T-cell (primary cell): Measurements from ENCODE around the gene SGIP1. TPM values are rescaled to one million over a fixed set of nuclear protein-coding genes. Genes with fewer than 3 reads are reported as not detected.

Experiments
- ATAC-seq, 4 experiments: fragments of 200-7000 bp in 3 of 4; fragments of 150-1000 bp in 1 of 4; cut with Tn5 transposase; replicated peaks in 1 of 4; 1 replicate in 3 of 4; 2 replicates in 1 of 4; pipeline ENCODE4 v1.10.0; 2021; ENCODE audit warnings: moderate library complexity in 3 of 4, mild to moderate bottlenecking in 2 of 4, moderate number of reproducible peaks in 1 of 4
- CTCF ChIA-PET, 2 donors: fragments of 300-600 bp; sonication (Branson Sonifier 250); formaldehyde crosslinking; loops; one replicate each; lab custom pipeline; 2022; ENCODE audit warnings: antibody characterized with exemption in 2 of 2; lab: Charles Lee
- POLR2A ChIA-PET, 2 donors: fragments of 300-600 bp; sonication (Branson Sonifier 250); formaldehyde crosslinking; loops; one replicate each; lab custom pipeline; 2022; ENCODE audit warnings: antibody characterized with exemption in 2 of 2; lab: Charles Lee
- DNase-seq, 35 experiments: peaks; one replicate each; pipeline versions ENCODE4 v3.0.0 to v3.0.0-alpha.2; 2013 to 2023
- H3K27ac ChIP-seq: one replicate; pipeline ENCODE4 v1.5.1; 2013; ENCODE audit warnings: low read length
- H3K27me3 ChIP-seq, 2 experiments: replicated peaks in 1 of 2; 1 replicate in 1 of 2; 2 replicates in 1 of 2; pipeline versions ENCODE4 v1.6.1 to v1.7.0; 2013; ENCODE audit warnings: low read length in 1 of 2, mixed read lengths in 1 of 2; ENCODE audit not compliant: control insufficient read depth in 2 of 2, insufficient read depth in 2 of 2; ENCODE audit errors: extremely low read depth in 1 of 2
- H3K36me3 ChIP-seq, 2 donors: 1 replicate in 1 of 2; 2 replicates in 1 of 2; pipeline versions ENCODE4 v1.6.1 to v1.7.0; 2013; ENCODE audit warnings: low read length in 1 of 2; ENCODE audit not compliant: control insufficient read depth in 2 of 2, insufficient read depth in 1 of 2; ENCODE audit errors: extremely low read depth in 1 of 2
- H3K4me1 ChIP-seq, 2 experiments: 1 replicate in 1 of 2; 2 replicates in 1 of 2; pipeline versions ENCODE4 v1.6.1 to v1.7.0; 2013; ENCODE audit warnings: low read length in 2 of 2, mixed read lengths in 1 of 2; ENCODE audit not compliant: insufficient read depth in 2 of 2, control insufficient read depth in 1 of 2; ENCODE audit errors: extremely low read depth in 1 of 2
- H3K4me3 ChIP-seq, 2 donors: 1 replicate in 1 of 2; 2 replicates in 1 of 2; pipeline versions ENCODE4 v1.5.1 to v1.7.0; 2013; ENCODE audit warnings: mild to moderate bottlenecking in 2 of 2, low read length in 1 of 2, moderate library complexity in 1 of 2; ENCODE audit not compliant: control insufficient read depth in 1 of 2; ENCODE audit errors: extremely low read depth in 1 of 2
- H3K9me3 ChIP-seq: 2 replicates; pipeline ENCODE4 v1.7.0; 2013
- H3K27ac Mint-ChIP-seq, 2 donors: one replicate each; pipeline ENCODE4 v1.8.0; 2020 to 2021; ENCODE audit warnings: mild to moderate bottlenecking in 2 of 2, mixed read lengths in 2 of 2
- H3K27me3 Mint-ChIP-seq, 2 donors: one replicate each; pipeline ENCODE4 v1.8.0; 2021 to 2022; ENCODE audit warnings: mixed read lengths in 2 of 2
- H3K36me3 Mint-ChIP-seq: one replicate; pipeline ENCODE4 v1.8.0; 2021; ENCODE audit warnings: mixed read lengths
- H3K4me1 Mint-ChIP-seq, 3 donors: one replicate each; pipeline ENCODE4 v1.8.0; 2020 to 2022; ENCODE audit warnings: mixed read lengths in 3 of 3, mild to moderate bottlenecking in 1 of 3
- H3K4me3 Mint-ChIP-seq, 3 donors: one replicate each; pipeline ENCODE4 v1.8.0; 2020 to 2022; ENCODE audit warnings: mild to moderate bottlenecking in 3 of 3, mixed read lengths in 3 of 3, moderate library complexity in 3 of 3
- H3K9me3 Mint-ChIP-seq, 3 donors: one replicate each; pipeline ENCODE4 v1.8.0; 2020 to 2022; ENCODE audit warnings: mixed read lengths in 3 of 3
- WGBS: methylation state at CpG from one replicate; pipeline ENCODE4 v1.1.5; 2013; ENCODE audit warnings: missing lambda C conversion rate; ENCODE audit not compliant: insufficient coverage; 5-methylcytosine and 5-hydroxymethylcytosine counted together
- total RNA-seq, 35 experiments: library from RNA in 6 of 35; stranded (reverse) in 6 of 35; fragments of 120-200 nt in 1 of 35; gene quantifications; one replicate each; pipeline versions ENCODE4 v1.2.1 to v1.2.4 and lab custom pipeline; 2013 to 2026

The SGIP1 gene
- total RNA-seq, 5 donors from 2014 or later (not counting 1 experiment from before 2014, with no cell fraction given): not detected

DNA sequence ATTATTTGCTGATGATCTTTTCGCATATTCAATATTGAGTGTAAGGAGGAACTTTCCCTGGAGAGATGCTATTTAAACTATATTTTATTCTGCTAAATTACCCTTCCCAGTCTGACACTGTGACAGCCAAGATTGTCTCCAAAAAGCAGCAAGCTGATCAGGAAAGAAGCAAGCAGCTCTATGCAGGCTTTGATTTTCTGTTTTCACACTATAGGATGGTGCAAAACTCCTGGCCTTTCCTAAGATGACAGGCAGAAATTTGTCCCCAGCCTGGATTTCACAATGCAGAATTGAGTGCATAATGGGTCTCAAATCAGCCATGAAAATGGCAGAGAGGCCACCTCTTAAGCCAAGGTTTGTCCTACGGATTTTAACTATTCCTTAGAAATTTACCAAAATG lies 1.1 kb downstream of the SGIP1 start:
- H3K27ac ChIP-seq: no peak overlapping the region
- H3K4me3 ChIP-seq: no peak overlapping the region
- ChIA-PET POLR2A (no interaction called here), CTCF (no interaction called here)
- no peaks in the 10 kb centered on the region for H3K9me3 Mint-ChIP-seq
- ATAC-seq: no peak
- WGBS: no CpG with 5 or more reads among the region's 2 CpGs
- no peak overlapping the region for H3K4me3 Mint-ChIP-seq
- DNase-seq: no peak
- no peaks in the 10 kb centered on the region for H3K36me3 Mint-ChIP-seq
- peaks cover 0 to 21% of the 10 kb centered on the region in 2 experiments for H3K27me3 ChIP-seq
- H3K36me3 ChIP-seq: no peaks in the 10 kb centered on the region
- H3K9me3 ChIP-seq: no peaks in the 10 kb centered on the region
- peaks cover 8% of the 10 kb centered on the region in 2 experiments for H3K4me1 ChIP-seq
- H3K27me3 Mint-ChIP-seq: peaks cover 25 to 46% of the 10 kb centered on the region in 2 donors
- H3K27ac Mint-ChIP-seq: no peak overlapping the region
- peaks cover 15 to 24% (median 16%) of the 10 kb centered on the region in 3 donors for H3K4me1 Mint-ChIP-seq

DNA sequence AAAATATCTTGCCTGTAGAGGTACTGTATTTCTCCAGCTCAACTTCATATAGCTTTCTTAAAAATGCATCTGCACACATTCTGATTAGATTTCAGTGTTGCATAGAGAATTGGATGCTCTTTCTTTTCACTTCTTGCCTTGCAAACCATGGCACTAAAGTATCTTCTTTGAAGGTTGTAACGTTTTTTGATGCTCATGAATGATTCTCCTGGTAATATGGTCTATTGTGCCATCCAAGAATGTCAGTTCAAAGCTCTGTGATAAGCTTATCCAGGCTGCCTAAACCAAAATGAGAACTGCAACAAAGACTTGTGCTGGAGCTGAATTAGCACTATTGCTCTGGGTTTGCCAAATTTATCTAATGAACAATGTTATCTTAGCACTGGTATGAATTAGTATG lies 1.9 kb downstream of the SGIP1 start:
- no peak overlapping the region for H3K4me3 Mint-ChIP-seq
- WGBS: 0% methylated on average over 1 of the region's 1 CpG
- POLR2A ChIA-PET: no interaction called here

GRCh38 chr1:66537718-66538117 lies 3.8 kb downstream of the SGIP1 start:
- Histone ChIP-seq H3K27ac (no peak overlapping the region), H3K4me3 (no peak overlapping the region), H3K36me3 (no peaks in the 10 kb centered on the region), H3K4me1 (peaks cover 2 to 6% of the 10 kb centered on the region in 2 experiments), H3K9me3 (no peaks in the 10 kb centered on the region), H3K27me3 (peaks cover 0 to 15% of the 10 kb centered on the region in 2 experiments)
- POLR2A ChIA-PET: interaction anchor here in 1 of 2 donors (0.6 kb wide), 1 partner anchor 9 kb away, joined by 4 read pairs; no protein-coding TSS in a partner anchor
- Mint-ChIP-seq H3K4me3 (no peak overlapping the region), H3K27me3 (peaks cover 15 to 40% of the 10 kb centered on the region in 2 donors), H3K36me3 (no peaks in the 10 kb centered on the region), H3K9me3 (no peaks in the 10 kb centered on the region), H3K4me1 (peaks cover 11 to 16% (median 11%) of the 10 kb centered on the region in 3 donors), H3K27ac (no peak overlapping the region)
- CTCF ChIA-PET: no interaction called here
- no CpG with 5 or more reads among the region's 1 CpG for WGBS
- no peak for DNase-seq
- no peak for ATAC-seq

More for the DNA sequence above, 1.9 kb downstream of the SGIP1 start:
- Mint-ChIP-seq H3K4me1 (peaks cover 15 to 24% (median 16%) of the 10 kb centered on the region in 3 donors), H3K9me3 (no peaks in the 10 kb centered on the region), H3K27me3 (peaks cover 25 to 50% of the 10 kb centered on the region in 2 donors), H3K36me3 (no peaks in the 10 kb centered on the region), H3K27ac (no peak overlapping the region)
- Histone ChIP-seq H3K4me1 (peaks cover 8% of the 10 kb centered on the region in 2 experiments), H3K27ac (no peak overlapping the region), H3K27me3 (peaks cover 0 to 17% of the 10 kb centered on the region in 2 experiments), H3K4me3 (no peak overlapping the region), H3K36me3 (no peaks in the 10 kb centered on the region), H3K9me3 (no peaks in the 10 kb centered on the region)
- no peak for ATAC-seq
- CTCF ChIA-PET: no interaction called here
- DNase-seq: no peak

DNA sequence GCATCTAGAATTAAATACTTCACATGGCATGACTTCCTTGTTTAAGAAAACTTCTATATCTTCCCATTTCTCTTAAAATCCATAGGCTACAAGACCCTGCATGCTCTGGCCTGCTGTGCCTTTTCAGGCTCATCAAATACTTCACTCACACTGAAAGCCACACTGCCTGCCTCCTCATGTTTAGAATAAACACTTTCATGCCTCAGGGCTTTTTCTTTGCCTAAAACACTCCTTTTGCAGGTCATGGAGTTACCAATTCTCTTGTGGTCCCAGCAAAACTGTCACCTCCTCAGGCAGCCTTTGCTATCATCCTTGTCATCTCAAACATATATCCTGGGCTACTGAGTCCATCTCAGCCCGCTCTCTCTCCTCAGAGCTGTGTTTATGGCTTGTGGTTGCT lies 5.5 kb downstream of the SGIP1 start:
- WGBS: no CpG with 5 or more reads among the region's 1 CpG
- ATAC-seq: no peak
- peaks cover 8 to 25% of the 10 kb centered on the region in 2 donors for H3K27me3 Mint-ChIP-seq

GRCh38 chr1:66540434-66541032 lies 6.6 kb downstream of the SGIP1 start:
- H3K9me3 Mint-ChIP-seq: no peaks in the 10 kb centered on the region
- POLR2A ChIA-PET: no interaction called here
- CTCF ChIA-PET: no interaction called here
- Histone ChIP-seq H3K27ac (no peak overlapping the region), H3K4me1 (no peaks in the 10 kb centered on the region), H3K27me3 (no peaks in the 10 kb centered on the region), H3K4me3 (no peak overlapping the region), H3K9me3 (no peaks in the 10 kb centered on the region), H3K36me3 (no peaks in the 10 kb centered on the region)
- H3K36me3 Mint-ChIP-seq: no peaks in the 10 kb centered on the region
- no peak overlapping the region for H3K27ac Mint-ChIP-seq
- no peak for ATAC-seq
- WGBS: 72% methylated on average over 3 of the region's 3 CpGs
- no peak for DNase-seq
- no peak overlapping the region for H3K4me3 Mint-ChIP-seq
- peaks cover 3 to 19% of the 10 kb centered on the region in 2 donors for H3K27me3 Mint-ChIP-seq
- H3K4me1 Mint-ChIP-seq: no peaks in the 10 kb centered on the region

More for the DNA sequence above, 5.5 kb downstream of the SGIP1 start:
- H3K27ac ChIP-seq: no peak overlapping the region
- H3K9me3 Mint-ChIP-seq: no peaks in the 10 kb centered on the region
- H3K27ac Mint-ChIP-seq: no peak overlapping the region
- ChIA-PET CTCF (interaction anchor here (0.6 to 1.1 kb wide), 2 partner anchors 16 to 609 kb away, joined by 3 read pairs; no protein-coding TSS in a partner anchor), POLR2A (no interaction called here)
- H3K9me3 ChIP-seq: no peaks in the 10 kb centered on the region
- no peaks in the 10 kb centered on the region for H3K27me3 ChIP-seq
- H3K4me3 ChIP-seq: no peak overlapping the region
- no peak for DNase-seq
- H3K36me3 Mint-ChIP-seq: no peaks in the 10 kb centered on the region
- no peaks in the 10 kb centered on the region for H3K36me3 ChIP-seq
- no peak overlapping the region for H3K4me3 Mint-ChIP-seq
- no peaks in the 10 kb centered on the region for H3K4me1 ChIP-seq
- no peaks in the 10 kb centered on the region for H3K4me1 Mint-ChIP-seq

DNA sequence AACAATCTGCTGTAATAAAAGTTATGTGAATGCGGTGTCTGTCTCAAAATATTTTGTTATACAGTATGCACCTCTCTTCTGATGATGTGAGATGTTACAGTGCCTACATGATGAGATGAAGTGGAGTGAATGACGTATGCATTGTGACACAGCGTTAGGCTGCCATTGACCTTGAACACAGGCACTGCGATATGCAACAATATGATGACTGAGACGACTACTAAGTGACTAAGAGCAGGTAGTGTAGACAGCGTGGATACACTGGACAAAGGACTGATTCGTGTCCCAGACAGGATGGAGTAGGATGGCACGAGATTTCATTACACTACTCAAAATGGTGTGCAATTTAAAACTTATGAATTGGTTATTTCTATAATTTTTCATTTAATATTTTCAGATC lies 8.4 kb downstream of the SGIP1 start:
- H3K9me3 Mint-ChIP-seq: no peaks in the 10 kb centered on the region
- CTCF ChIA-PET: no interaction called here

More for the DNA sequence above, 8.4 kb downstream of the SGIP1 start:
- WGBS: 91% methylated on average over 3 of the region's 8 CpGs
- Histone ChIP-seq H3K4me3 (no peak overlapping the region), H3K27me3 (no peaks in the 10 kb centered on the region), H3K9me3 (no peaks in the 10 kb centered on the region), H3K27ac (no peak overlapping the region), H3K36me3 (no peaks in the 10 kb centered on the region), H3K4me1 (no peaks in the 10 kb centered on the region)
- Mint-ChIP-seq H3K4me1 (no peaks in the 10 kb centered on the region), H3K36me3 (no peaks in the 10 kb centered on the region), H3K27ac (no peak overlapping the region), H3K27me3 (peaks cover 3 to 18% of the 10 kb centered on the region in 2 donors), H3K4me3 (no peak overlapping the region)
- POLR2A ChIA-PET: no interaction called here
- DNase-seq: no peak
- no peak for ATAC-seq
